ELF-1 (cell line): ENCODE data around the gene PGF.

ENCODE experiments used
- DNase-seq: peaks from one replicate; pipeline ENCODE4 v3.0.0-alpha.2; 2016; ENCODE audit warnings: low read depth, low spot score

PGF gene

GRCh38 chr14:74956280-74957072 lies 1.1 kb upstream of the PGF start:
- DNase-seq: peak; percentile 79

- DNase-seq: no peak
Observed at GRCh38 chr14:74956027-74956279, 556 bp upstream of the PGF start.

GRCh38 chr14:74954947-74955228 lies 509 bp downstream of the PGF start:
- no peak for DNase-seq

DNA sequence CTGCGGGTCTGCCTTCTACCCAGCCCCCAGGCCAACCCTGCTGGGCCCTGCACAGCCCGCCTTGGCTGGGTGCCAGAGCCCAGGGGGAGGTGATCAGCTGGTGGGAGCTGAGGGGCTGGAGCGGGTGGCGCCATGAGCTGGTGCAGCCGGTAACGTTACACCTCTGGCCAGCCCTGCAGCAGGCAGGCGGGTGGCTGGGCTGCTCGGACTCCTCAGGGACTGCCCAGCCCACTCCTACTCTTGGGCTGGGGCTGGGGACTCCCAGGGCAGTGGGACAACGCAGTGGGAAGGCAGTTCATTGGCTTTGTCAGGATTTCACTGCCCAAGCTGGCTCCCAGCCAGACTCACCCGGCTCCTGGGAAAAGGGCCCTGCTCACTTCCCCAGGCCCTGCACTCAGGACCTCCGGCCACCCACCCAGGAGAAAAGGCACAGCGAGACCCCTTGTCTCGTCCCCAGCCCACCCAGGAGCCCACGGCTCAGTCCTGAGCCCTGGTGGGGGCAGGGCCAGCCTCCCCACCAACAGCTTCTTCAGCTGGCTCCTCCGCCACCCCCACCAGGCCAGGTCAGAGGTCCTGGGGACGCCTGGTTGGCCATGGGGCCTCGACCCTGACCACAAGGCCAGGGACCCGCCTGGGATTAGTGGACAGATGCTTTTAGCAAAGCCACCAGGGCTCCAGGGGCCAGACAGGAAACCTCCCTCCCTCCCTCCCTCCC lies 1.0 kb downstream of the PGF start:
- DNase-seq: peak; percentile 62

GRCh38 chr14:74953686-74954085 lies 1.7 kb downstream of the PGF start:
- no peak for DNase-seq

DNA sequence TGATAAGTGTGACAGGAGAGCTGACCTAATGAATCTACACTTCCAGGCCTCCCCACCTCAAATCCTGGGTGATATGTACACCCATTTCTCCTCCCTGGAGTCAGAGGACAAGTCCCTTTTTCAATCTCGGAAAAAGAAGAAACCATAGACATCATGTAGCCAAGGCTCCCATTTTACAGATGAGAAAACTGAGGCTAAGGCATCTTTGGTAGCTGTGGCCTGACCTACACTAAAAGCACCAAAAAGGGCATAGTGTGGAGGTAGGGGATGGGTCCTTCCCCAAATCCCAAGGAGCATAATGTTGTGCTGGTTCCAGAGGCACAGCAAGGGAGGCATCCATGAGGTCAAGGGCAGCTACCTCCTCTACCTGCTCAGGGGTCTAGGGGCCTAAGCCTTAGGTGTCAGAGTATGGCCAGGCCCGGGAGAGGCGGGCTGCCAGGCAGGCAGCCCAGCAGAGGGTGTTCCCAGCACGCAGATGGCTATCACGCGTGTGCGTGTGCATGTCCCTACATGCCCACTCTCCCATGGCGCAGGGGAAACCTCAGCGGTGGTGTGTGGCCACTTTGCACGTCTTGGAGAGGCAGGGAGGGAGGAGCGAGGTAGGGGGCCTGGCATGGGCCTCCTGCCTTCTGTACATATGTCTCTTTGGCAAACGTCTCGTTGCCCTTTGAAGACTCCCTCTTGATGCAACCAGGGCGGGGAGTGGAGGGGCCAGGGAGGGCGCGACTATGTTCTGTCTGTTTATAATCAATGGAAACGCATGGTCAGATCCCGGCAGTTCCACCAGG lies 2.5 kb downstream of the PGF start:
- no peak for DNase-seq

DNA sequence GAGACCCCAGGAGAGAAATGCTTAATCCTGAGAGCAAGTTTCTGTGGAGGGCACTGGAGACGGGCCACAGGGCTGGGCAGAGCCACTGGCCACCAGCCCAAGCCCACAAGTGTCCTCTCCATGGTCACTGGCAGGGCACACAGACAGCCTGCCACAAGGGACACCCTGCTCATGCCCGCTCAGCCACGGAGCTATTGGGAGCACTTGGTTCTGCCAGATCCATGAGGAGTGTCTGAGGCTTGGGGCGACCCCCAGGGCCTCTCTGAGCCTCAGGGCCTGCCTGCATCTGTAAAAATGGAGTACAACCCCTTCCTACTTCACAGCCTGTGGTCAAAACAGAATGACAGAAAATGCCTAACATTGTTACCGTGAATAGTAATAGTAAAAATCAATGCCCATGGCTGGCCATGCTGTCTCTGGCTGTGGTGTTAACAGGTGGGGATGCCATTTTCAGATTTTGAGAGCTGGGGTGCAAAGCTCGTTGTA lies 3.2 kb downstream of the PGF start:
- DNase-seq: no peak

DNA sequence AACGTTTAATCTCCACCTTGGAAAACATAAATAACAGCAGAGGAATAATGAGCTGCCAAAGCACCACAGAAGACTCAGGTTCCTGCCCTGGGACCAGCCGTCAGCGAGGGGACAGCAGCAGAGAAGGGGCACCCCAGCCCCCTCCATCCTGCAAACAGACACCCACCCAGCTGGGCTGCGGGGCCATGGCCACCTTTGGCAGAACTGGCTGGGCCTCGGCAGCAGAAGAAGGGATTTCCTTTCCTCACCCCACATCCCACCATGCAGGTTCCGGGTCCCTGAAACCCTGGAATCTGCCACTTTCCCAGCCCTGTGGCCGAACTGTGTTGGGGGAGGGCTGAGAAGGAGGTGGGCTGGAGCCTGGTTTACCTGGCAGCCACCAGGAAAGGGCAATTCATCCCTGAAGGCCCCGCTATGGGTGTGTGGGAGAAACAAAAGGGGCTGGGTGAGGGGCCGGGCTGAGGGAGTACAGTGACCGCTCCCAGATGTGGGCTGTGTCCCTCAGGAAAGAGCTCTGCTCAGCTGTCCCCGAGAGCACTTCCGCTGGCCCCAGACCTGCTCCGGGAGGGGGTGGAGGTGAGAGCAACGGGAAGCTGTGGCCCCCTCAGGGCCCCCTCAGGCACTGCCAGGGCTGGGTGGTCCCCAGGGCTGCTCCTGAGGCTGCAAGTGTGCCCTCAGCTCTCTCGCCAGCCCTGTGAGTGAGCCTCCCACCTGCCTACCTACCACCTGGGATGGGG lies 3.8 kb downstream of the PGF start:
- DNase-seq: no peak

DNA sequence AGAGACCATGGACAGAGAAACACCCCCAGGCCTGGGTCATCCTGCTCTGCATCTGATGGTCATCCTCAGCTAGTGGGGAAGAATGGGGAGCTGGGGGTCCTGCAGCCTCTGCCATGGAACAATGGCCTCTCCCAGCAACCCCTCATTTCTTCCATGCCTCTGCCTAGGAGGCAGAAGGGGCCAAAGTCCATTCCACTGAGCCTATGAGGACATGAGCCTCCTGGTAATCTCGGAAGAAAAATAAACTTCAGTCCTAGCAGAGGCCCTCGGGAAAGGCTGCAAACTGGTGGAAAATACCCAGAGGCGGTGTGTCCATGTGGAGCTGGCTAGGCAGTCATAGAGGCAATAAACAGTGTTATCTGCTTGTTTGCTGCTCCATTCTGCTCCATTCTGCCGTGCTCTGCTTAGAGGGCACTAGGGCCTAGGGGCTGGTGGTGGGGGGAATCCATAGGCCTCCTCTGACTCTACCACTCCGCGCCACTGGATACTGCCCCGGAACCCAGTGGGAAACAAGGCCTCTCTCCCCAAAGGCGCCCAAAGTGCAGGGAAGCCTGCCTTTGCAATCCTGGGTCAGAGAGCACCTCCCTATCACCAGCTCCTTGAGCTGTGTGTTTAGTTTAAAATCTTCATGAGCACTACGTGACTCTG lies 4.5 kb downstream of the PGF start:
- DNase-seq: peak; percentile 54

DNA sequence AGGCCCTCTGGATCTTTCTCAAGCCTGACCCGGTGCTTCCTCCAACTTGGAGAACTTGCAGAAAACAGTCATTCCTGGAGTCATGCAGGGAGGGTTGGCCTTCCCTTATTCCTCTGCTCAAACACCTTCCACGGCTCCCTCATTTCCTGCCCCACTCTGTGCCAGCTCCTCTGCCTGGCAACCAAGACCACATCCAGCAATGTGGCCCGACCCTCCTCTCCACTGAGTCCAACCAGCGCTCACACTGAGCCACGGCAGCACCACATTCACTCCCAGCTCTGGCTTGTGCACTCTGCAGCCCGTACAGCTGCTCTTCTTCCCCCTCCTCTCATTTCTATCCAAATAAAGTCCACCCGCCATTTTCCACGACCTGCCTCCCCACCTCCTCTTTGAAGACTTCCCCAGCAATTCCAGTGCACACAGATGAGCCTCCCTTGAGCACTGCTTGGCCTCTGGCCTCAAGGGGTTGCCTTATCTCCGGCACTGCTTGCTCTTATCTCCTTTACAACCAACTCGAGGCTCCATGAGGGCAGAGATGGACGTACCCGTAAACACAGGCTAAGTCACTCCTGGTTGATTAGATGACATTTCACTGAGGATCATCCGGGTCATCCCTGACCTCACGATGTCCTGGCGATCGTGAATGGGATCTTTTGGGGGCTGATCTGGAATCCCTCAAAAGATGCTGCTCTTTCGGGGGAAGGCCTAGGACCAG lies 5.4 kb downstream of the PGF start:
- no peak for DNase-seq

- DNase-seq: no peak
Observed at GRCh38 chr14:74949191-74949601, 6.2 kb downstream of the PGF start.

DNA sequence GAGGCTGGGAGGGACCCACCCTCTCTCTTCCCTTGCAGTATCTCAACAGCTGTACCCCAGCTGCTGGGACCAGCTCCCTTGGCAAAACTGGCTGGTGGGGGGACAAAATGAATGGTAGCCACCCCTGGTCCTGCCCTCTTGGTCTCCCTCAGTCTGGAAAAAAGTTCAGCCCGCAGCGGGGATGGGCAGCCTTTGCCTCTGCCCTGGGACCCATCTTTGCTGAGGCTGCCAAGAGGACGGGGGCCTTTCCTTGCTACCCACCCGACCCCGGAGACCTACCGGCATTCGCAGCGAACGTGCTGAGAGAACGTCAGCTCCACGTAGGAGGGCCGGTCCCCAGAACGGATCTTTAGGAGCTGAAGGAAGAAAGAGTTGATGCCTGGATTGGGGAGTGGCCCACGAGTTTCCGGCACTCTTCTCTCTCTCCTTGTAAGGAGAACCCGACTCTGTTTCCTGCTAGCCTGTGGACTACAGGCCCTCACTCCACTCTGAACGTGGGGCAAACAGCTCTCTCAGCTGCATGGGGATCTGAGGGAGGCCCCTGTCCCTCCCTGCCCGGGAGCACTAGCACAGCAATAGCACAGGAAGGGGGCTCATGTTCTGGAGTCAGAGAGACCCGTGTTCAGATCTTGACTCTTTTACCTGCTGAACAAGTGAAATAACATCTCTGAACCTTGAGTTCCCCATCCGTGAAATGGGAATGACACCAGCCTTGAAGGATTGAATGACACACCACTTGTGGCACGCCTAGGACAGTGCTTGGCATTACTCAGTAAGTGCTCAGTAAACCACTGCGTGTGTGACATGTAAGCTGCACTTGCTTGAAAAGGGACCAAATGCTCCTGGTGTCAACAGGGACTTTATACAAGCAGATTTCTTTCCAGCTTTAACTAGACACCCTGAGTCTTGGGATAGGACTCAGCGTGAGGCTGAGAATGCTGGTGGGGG lies 6.9 kb downstream of the PGF start:
- DNase-seq: no peak

DNA sequence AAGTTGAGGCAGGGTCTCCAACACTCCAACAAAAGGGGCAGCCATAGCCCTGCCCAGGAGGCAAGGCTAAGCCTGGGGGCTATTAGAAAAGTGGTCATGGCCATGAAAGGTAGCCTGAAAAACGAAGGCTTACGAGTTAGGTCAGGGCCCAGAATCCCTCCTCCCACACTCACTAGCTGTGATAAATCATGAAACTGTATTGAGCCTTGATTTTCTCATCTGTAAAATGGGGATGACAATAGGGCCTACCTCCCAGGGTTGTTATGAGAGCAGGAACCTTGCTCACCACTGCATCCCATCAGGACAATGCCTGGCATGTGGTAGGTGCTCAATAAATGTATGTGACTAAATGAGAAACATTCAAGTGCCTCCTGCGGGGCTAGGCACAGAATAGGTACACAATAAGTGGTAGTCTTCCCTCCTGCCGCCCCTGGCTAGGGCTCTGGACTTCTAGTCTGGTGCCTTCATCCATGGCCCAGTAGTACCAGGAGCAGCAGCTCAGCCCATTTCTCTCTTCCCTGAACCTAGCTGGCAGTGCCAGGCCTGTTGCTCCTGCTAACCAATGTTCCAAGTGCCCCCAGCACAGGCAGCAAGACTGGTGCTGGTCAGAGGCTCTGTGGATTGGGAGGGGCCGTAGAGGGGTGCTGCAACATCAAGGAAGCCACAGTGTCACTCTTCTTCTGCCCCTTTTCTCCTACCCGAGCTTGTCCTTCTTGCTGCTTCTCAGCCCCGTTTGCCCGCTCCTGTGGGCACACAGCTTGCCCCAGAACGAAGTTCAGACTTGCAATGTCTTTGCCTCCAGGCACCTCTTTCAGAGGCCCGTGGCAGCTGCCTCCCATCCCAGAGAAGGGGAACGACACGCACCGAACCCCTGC lies 7.8 kb downstream of the PGF start:
- no peak for DNase-seq

GRCh38 chr14:74946659-74947281 lies 8.6 kb downstream of the PGF start:
- no peak for DNase-seq

DNA sequence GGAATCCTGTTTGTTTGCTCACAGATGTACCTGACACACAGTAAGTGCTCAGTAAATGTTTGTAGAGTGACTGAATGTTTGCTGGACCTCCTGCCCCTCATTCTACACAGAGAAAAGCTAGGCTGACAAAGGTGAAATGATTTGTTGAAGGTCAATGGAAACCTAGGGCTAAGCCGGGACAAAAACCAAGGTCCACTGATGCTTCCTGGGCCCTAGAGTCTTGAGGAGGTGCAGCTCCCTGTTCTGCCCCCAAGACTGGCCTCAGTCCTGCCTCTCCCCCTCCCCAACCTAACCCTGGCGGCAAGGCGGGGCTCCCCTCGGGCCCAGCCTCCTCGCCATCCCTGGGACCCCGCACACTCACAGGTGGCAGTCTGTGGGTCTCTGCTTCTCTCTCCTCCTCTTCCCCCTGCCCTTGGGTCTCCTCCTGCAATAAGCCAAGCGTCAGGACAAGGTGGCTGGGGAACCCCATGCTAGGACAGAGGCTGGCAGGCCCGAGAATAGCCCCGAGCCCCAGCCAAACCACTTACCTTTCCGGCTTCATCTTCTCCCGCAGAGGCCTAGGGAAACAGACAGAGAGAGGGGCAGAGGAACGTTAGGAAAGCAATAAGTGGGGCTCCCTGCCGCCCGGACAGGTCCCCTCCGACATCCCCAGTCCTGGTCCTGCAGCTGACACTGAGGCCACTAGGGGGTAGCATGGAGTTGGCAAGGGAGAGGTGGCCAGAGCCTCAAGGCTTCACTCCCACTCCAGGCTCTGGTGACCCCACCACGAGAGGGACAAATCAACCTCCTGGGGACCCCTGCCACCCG lies 9.3 kb downstream of the PGF start:
- peak; percentile 81 for DNase-seq

DNA sequence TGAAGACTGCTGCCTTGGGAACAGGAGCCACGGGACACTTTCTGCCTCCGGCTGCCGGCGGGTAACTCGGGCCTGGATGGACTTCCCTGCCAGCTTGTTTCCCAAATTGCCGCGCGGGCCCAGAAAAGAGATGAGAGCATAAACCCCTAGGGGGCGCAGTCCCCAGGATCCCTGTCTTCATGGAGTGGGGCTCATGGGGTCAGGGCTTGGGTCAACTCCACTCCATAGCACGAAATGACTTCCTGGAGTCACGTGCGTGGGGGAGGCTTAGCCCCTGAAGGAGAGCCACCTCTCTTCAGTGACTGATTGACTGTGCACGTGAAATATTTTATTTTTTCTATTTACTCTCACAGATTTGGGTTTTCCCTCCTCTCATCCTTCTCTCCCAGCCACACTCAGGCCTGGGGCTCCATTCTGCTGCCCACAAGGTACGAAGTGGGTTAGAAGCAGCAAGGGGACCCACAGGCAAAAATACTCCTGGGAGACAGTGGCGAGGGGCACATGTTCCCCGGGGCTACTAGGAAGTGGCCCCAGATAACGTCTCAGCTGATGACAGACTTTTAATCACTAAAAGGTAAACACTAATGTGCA lies 10.0 kb downstream of the PGF start:
- DNase-seq: peak; percentile 85

DNA sequence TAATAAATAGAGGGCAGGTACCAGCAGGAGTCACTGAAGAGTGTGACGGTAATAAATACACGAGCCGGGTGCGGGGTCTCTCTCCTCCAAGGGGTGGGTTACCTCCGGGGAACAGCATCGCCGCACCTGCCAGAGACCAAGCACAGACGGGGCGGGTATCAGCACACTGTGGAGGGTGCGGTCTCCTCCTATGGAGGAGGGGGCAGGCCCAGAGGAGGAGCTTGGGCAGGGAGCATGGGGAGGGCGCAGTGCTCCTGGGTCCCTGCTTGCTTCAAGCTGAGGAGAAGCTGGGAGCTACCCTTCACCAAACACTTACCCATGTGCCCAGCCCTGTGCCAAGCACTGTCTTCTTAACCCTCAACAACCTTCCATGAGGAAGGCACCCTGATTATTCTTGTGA lies 12.8 kb downstream of the PGF start:
- DNase-seq: no peak
